ENCODE data around the gene LIPT2.

LIPT2 gene

DNA sequence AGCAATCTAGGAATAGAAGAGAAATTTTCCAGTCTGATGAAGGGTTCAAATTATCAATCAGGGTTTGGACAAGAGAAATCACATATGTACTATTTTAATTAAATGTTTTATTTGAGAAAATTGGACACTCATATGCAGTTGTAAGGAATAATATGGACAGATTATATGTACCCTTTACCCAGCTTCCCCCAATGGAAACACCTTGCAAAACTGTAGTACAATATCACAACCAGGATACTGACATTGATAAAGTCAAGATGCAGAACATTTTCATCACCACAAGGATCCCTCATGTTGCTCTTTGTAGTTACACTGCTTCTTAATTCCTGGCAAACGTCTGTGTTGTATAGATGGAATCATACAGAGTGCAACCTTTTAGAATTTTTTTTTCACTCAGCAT lies 1.4 kb upstream of the LIPT2 start:
- DNase-seq (ENCODE audit: low spot score) = no peak

DNA sequence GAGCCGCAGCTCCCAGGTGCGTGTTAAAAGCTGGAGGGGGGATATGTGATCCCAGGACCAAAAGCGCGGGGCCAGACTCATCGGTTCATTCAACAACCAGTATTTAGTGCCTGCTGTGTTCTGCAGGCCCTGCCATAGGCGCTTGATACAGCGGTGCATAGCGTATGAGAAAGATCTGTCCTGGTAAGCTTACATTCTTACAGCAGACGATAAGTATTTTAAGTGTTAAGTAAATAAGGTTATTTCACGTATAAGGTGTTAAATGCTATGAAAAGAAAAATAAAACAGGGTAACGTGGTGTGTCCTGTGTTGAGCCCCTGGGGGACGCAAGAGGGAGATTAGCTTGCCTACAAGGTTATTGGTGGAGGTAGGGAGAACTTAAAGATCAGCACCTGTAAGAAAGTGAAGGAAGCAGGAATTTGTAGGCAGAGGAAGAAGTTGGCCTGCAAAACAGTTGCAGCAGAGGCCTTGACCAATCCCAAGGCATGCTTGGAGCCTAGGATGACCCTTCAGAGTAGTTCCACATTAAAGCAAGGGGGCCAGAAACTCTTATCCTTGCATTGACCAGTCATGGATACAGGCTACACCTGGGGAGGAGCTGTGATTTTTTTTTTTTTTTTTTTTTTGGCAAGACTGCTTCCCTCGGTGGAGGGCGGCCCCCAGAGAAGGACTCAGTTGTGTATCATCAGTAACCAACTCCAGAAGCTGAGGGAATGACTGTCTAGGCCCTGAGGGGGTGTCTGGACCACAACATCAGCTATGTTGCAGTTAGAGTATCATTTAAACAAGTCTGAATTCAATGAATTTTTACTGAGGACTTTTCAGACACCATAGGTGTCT lies 487 bp upstream of the LIPT2 start:
- no peak for DNase-seq (ENCODE audit: low spot score)

DNA sequence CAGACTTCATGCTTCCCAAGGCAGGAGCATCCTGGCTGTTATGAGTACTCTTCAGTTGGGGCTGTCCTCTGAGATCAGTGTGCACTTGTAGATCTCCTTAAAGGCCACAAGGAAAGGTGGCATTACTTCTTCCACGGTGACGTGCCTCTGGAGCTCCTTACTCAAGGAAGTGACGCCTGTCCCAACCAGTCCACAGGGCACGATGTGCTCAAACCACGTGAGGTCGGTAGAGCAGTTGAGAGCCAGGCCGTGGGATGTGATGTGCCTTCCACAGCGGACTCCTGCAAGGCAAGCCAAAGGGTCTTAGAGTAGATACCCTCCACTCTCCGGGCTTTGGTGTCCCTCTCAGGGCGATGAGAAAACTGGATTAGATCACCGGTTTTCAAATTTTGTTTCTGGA lies 1.4 kb downstream of the LIPT2 start:
- no peak for DNase-seq (ENCODE audit: low spot score)

DNA sequence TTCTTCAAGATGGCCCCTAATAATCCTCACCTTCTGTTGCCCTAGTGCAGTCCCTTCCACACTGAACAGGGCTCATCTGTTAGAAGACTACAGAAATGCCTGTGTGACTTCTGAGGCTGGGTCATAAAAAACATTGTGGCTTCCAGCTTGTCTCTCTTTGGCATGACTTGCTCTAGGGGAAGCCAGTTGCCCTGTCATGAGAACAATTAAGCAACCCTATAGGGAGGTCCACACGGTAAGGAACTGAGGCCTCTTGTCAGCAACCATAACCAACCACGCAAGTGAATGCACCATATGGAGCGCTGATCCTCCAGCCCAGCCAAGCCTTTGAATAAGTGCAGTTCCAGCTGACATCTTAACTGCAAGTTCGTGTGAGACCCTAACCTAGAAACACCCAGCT lies 2.6 kb downstream of the LIPT2 start:
- DNase-seq (ENCODE audit: low spot score) = no peak

DNA sequence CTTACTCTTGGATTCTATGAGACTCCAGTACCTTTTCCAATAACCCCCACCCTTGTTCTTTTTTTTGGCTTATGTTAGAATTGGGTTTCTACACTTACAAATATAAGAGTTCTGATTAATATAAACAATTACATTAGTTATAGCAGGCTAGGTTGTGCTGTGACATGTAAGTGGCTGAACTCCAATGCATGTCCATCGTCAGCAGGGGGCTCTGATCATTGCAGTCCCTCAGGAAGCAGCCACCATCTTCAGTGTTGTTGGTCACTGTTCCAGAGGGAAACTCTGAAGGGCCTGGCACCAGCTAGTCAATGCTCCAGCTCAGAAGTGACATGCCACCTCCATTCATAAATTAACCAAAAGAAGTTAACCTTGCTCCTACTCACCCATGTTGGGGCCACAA lies 5.6 kb downstream of the LIPT2 start:
- DNase-seq (ENCODE audit: low spot score) = no peak

DNA sequence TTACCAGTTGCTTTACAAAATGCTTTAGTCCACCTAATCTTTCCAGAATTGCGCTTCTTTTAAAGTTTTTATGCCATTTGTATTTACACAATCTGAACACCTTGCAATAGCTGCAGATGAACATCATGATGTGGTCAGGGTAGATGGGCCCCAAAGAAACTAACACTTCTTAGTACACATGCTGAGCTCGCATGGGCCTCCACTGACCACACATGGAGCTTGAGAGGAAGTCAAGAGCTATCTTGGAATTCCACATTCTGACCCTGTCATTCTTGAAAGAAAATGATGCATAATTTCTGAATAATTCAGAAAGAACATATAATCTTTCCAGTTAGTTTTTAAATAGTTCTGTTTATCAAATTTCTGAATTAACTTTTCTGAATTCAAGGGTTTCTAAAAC lies 7.7 kb downstream of the LIPT2 start:
- no peak for DNase-seq (ENCODE audit: low spot score)

DNA sequence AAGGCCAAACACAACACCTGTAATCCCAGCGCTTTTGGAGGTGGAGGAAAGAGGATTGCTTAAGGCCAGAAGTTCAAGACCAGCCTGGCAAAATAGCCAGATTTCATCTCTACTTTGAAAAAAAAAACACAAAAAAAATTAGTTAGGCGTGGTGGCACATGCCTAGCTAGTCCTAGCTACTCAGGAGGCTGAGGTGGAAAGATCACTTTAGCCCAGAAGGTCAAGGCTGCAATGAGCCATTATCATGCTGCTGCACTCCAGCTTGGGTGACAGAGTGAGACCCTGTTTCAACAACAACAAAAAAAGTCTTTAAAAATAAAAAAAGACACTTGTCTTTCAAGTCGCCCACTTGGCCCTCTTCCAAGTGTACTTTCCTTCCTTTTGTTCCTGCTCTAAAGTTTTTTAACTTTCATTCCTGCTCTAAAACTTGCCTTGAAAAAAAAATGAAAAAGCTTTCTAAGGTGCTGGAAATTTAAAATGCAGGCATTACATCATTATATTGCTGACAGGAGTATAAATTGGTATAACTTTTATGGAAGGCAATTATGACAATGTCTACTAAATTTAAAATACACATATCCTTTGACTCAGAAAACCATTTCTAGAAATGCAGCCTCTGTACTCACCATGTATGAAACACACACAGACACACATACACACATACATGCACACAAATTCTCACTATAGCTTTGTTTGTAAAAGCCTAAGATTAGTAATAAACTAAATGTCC lies 12.7 kb downstream of the LIPT2 start:
- no peak for DNase-seq (ENCODE audit: low spot score)

DNA sequence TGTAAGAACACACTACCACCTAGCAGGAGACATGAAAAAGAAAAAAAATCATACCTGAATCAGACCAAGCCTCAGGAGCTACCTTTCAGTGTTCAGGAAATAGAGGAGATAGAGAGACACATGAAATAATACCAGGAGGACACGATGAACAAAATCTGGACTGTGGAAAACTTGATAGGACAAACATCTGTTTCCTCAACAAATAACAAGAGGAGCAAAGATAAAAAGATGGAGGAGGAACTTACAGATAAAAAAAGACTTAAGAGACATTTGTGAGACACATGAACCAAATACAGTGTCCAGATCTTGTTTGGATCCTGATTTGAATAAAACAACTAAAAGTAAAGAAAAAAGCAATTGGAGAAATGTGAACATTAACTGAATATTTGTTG lies 13.8 kb downstream of the LIPT2 start:
- DNase-seq (ENCODE audit: low spot score) = no peak

DNA sequence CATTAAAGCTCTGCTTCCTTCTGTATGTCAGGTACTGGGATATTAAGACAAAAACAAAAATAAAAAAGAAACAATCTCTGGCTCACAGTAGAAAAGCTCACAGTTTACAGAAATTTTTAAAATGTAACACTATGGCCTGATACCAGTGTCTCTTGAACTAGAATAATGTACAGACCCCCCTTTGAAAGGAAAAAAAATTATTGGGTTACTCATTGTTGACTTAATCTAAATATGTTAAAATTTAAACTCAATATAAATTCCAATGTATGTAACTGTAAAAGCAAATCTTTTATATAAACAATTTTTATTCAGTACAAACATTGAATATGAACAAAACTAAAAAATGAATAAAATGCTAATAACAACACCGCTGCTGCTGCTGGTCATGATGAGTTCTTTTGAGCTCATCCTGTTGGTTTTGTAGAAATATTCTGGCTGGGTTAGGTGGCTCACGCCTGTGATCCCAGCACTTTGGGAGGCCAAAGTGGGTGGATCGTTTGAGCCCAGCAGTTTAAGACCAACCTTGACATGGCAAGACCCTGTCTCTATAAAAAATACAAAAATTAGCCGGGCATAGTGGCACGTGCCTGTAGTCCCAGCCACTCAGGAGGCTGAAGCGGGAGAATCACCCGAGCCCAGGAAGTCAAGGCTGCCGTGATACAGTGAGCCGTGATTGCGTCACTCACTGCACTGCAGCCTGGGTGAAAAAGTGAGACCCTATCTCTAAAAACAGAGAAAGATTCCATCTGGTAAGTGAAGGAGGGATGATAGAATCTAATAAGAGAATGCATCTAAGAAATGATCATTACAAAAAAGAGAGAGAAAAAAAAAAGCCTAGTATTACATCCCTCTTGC lies 14.4 kb downstream of the LIPT2 start:
- DNase-seq (ENCODE audit: low spot score) = no peak

DNA sequence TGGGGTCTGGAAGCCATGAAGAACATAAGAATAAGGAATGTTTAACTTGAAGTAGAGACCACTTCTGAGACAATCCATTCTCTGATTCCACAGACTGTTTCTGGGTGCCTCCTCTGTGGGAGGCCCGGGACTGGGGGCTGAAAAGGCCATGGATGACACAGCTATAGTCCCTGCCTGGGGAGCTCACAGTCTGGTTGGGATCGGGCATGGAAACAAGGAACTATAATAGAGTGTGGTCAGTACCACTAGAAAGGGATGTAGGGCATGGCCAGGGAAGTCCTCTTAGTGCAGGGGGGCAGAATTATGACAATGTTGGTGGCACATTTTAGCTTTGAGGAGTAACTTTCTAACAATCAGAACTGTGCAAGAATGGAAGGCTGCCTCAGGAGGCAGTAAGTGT lies 17.0 kb downstream of the LIPT2 start:
- DNase-seq (ENCODE audit: low spot score) = peak; percentile 4

DNA sequence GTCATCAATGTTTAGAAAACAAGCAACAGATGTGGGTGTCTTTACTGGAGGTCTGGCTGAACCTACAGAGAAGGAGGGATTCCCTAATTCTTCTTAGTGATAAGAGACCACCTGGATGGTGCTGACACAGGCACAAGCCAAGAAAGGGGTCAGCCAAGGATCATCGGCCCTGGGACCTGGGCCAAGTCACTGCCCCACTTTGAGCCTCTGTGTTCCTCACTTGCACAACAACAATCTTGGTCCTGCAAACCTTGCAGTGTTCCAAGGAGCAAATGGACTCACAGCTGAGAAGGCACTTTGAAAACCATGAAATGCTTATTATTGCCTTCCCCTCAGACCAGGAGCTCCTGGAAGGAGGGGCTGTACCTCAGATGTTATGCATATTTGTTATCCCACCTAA lies 19.2 kb downstream of the LIPT2 start:
- peak; percentile 5 for DNase-seq (ENCODE audit: low spot score)

DNA sequence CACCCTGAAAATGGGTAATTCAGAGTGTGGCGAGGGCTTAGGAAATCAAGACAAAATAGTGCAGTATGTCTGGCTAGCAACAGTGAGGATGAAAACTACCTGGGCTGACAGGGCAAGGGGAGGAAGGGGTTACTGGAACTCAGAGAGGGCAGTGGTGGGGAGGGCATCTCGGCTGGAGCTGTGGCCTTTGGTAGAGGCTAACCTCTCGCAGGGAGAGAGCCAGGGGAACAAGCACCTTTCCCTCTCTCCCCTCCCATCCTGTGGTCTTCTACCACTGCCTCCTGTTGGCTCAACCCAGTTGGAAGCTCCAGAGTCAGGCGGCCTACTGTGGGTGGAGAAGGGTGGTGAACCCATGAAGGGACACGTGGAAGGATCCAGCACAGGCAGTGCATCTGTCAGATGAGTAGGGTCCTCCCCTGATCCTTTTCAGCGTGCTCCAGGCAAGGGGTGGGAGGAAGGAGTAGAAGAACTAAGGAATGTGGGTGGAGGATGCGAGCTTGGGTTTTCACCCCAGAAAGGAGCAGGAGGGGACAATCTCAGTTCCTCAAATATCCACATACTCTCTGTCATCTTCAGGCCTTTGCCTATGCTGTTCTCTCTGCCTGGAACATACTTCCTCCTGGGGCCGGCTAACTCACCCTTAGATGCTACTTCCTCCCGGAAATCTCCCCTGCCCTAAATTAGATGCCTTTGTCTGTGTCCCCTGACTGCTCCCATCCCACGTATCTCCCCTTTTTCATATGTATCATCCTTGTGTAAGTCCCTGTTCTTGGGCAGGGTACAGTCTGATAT lies 19.9 kb downstream of the LIPT2 start:
- peak; percentile 3 for DNase-seq (ENCODE audit: low spot score)

DNA sequence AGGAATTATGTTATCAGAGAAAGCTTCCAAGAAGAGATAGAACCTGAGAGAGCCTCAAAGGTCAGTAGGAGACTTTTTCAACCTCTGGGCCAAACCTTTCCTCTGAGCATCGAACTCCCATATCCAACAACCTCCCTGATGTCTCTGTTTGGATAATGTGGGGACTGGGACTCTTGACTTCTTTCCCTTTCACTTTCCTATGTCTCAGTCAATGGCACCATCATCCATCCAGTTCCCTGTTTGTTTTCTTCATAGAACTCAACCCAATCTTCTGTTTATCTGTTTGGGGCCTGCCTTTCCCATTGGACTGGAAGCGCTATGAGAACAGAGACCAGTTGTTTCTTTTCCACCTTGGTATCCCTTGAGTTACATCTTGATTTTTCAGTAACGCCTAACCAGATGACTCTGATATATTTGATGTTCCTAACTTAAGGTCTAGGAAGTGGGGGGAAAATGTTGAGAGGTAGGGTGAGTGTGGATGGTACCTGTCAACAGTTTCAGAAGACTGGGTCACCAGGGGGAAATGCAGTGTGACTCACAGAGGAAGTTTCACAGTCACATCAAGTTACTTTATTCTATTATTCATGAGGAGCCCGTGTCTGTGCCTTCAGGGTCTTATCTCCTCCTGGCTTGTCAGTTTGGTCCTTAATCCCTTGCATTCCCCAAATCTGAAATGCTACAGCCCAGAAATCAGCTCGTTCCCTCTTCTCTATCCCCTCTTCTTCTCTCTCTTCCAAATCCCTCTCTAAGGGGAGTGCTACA lies 21.7 kb downstream of the LIPT2 start:
- no peak for DNase-seq (ENCODE audit: low spot score)

DNA sequence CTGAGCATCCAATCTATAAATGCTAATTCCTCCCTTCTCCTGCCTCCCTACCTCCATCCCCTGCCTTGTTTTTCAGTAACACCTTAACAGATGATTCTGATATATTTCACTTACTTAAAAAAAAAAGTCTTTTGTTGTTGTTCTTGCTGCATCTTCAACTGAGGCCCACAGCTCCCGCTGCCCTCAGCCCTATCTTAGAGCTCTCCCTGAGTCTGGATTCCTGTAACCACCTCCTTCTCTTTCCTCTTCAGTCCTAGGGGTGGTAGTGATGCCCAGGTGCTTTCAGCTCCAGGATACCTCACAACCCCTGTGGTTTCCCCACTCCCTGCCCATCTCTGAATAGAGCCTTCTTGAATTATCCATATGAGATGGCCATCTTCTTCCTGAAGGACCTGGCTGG lies 22.5 kb downstream of the LIPT2 start:
- DNase-seq (ENCODE audit: low spot score) = no peak

DNA sequence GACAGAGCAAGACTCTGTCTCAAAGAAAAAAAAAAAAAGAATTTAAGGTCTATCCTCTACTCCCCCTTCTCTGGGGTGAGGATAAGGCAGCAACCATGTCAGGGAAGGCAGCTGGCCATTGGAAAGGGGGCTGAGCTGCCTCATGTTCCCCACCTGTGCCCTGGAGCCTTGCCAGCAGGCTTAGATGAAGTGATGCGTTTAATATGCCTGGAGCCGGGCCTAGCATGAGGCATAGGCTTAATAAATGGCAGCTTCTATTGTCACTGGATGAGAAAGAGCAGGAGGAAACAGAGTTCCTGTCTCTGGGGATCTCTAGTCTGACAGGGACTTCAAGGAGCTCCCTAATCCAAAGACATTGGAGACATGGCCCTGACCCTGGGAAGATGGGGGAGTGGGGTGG lies 23.0 kb downstream of the LIPT2 start:
- DNase-seq (ENCODE audit: low spot score) = peak; percentile 67

DNA sequence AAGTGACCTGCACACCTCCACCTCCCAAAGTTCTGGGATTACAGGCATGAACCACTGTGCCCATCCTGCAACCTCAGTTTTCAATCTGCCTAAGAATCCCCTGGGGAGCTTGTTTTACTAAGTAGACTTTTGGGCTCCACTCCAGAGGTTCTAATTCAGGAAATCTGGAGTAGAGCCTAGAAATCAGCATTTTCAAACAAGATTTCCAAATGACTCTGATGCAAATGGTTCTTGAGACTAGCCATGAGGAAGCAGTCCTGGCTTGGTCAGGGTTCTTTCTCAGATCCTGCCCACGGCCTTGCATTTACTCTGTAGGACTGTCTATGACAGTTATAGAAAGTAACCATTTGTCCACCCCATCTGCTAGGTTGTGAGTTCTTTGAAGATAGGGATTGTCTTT lies 24.6 kb downstream of the LIPT2 start:
- DNase-seq (ENCODE audit: low spot score) = no peak

DNA sequence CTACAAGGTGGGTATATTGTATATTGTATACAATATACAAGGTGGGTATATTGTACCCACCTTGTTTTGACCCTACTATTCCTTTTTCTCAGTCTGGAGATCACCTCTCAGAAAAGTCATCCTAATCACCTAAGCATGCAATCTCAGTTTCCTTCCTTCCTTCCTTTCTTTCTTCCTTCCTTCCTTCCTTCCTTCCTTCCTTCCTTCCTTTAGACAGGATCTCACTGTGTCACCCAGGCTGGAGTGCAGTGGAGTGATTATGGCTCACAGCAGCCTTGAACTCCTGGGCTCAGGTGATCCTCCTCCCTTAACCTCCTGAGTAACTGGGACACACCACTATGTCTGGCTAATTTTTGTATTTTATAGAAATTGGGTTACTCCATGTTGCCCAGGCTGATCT lies 25.0 kb downstream of the LIPT2 start:
- DNase-seq (ENCODE audit: low spot score) = no peak

DNA sequence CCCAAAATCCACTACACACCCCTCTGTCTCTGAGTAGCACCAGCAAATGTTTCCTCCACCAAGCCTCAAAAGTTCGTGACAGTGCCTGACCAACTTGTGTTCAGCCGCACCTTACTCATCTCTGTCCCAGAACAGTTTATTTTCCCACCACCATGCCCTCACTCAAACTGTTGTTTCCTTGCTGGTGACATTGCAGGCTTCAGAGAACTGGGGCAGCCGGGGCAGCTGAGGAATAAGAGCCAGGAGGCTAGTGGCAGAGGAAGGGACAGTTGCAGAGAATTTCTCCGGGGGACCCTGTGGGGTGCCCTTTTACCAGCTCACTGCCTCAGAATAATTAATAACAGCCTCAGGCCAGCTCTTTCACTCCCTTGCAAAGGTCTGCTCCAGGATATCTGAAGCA lies 25.5 kb downstream of the LIPT2 start:
- no peak for DNase-seq (ENCODE audit: low spot score)

DNA sequence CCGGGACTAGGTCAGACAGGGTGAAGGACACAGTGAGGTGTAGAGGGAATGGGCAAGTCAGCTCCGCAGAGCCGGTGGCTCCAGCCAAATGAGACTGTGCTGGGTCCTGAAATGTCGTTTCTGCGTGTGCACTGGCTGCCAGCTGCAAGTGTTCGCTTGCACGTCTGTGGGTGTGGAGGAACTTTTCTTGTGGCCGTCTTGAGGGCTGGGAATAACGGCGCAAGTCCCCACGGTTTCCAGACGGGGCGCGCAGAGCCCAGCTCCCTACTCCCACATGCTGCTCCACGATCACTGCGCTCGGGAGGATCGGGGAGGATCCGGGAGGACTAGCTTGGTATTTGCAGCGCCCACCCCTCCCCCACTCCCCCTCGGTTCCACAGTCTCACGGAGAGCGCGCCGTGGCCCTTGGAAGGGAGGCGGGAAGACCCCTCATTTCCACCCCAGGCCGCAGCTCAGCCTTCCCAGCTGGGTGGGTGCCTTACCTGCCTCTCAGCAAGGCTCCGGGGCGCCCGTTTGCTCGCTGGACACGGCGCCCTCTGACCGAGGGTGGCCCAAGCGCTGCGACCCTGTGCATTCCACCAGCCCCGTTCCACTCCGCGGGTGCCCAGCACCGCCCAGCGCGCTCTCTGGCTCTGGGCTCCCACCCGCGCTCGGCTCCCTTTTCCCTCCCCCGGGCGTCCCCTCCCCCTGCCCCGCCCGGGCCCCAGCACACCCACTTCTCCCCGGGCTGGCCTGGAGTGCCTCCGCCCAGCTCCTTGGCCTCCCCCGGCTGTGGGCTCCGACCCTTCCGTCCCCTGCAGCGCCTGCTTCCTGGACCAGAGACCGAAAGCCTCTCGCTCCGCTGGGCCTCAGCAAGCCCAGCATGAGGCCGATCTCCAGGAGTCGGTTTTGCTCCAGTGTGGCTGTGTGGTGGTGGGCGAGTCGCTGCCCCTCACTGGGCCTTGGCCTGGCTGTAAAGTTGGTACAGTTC lies 26.3 kb downstream of the LIPT2 start, which contains the start of gene KCNE3:
Gene KCNE3 (minus strand): TSS at position 634 of the 970 bp plus-strand sequence. CDS start 9,986 bp downstream, outside the sequence.
- DNase-seq (ENCODE audit: low spot score) = no peak

DNA sequence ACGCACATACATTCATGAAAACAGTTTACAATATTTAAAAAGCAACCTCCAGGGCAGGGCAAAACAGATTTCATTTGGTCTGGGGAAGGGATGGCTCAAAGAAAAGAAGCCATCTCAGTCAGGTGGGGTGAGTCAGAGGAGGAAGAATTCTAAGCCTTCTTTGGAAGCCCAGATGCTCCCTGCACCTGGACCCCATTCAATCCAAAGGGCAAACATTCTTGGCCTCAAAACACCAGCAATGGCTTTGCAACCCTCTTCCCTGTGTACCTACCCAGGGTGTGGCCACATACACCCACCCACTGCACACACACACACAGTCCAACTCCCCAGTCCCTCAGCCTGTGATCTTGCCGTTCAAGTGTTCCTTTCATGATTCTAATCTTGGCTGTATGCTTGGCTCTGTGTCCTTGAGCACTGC lies 28.2 kb downstream of the LIPT2 start:
- no peak for DNase-seq (ENCODE audit: low spot score)

Data from D341Med (cell line).